DOHH2 (cell line): ENCODE measurements around the gene ECE1.

Source experiments
- EZH2phosphoT487 ChIP-seq: fragments of 200-600 bp; sonication (generic); IDR thresholded peaks from 2 replicates; pipeline ENCODE4 v1.6.1; 2017; ENCODE audit warnings: borderline replicate concordance, mild to moderate bottlenecking, antibody characterized with exemption, low read length, moderate library complexity, mixed read lengths
- TF ChIP-seq, protein P1 (sequence below): fragments of 200-600 bp; sonication (generic); IDR thresholded peaks from one replicate; pipeline ENCODE4 v1.5.1; 2014; ENCODE audit warnings: antibody characterized with exemption, mild to moderate bottlenecking, low read depth, low read length; ENCODE audit not compliant: poor library complexity, severe bottlenecking

DNA sequence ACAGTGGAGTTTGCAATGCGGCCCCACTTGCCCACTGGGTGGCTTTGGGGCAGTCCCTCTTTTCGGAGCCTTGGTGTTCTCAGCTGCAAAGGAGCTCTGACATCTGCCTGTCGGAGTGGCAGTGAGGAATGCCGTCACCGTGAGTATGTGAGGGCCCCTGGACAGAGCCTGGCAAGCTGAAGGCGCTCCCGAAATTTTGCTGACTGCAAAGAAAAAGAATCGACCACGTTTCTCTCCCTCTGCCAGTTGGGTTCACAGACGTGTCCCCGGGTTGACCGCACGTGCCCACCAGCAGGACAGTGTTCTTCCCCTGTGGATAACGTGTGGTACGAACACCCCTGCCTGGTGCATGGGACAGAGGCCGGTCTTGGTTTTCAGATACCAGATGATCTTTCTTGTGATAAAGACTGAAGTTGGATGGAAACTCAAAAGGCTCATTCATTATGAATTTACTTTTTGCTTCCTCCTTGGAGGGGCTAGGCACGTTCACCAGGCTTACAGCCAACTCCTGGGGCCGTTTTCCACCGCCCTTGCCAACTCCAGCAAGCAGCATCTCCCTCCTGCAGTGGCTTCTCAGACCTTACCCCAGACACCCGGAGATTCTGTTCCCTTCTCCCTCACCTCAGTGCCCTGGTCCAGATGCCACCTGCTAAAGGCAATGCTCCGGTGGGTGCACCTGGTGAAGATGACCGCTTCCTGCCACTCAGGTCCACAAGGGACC, 29.7 kb downstream of the ECE1 start:
- TF ChIP-seq, protein P1, sequence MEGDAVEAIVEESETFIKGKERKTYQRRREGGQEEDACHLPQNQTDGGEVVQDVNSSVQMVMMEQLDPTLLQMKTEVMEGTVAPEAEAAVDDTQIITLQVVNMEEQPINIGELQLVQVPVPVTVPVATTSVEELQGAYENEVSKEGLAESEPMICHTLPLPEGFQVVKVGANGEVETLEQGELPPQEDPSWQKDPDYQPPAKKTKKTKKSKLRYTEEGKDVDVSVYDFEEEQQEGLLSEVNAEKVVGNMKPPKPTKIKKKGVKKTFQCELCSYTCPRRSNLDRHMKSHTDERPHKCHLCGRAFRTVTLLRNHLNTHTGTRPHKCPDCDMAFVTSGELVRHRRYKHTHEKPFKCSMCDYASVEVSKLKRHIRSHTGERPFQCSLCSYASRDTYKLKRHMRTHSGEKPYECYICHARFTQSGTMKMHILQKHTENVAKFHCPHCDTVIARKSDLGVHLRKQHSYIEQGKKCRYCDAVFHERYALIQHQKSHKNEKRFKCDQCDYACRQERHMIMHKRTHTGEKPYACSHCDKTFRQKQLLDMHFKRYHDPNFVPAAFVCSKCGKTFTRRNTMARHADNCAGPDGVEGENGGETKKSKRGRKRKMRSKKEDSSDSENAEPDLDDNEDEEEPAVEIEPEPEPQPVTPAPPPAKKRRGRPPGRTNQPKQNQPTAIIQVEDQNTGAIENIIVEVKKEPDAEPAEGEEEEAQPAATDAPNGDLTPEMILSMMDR, result no peak
- no peak for TF ChIP-seq EZH2phosphoT487
